Gastroesophageal sphincter (tissue), 4 donors: Measurements from ENCODE around the gene CTRB2. TPM values are rescaled to one million over a fixed set of nuclear protein-coding genes. Genes with fewer than 3 reads are reported as not detected.
"Not testable (repeated sequence)": the region's sequence is repeated elsewhere in the genome, so short reads cannot be mapped to it uniquely, and the experiment has no call there.

ENCODE experiments used
- ATAC-seq: fragments of 150-250 bp; one replicate; pipeline ENCODE4 v1.9.1; 2016; ENCODE audit warnings: mild to moderate bottlenecking, moderate library complexity
- H3K27ac ChIP-seq, 4 donors: fragments of 200-600 bp; sonication (generic) in 3 of 4; 1 replicate in 3 of 4; 2 replicates in 1 of 4; pipeline ENCODE4 v1.5.1; 2016 to 2019
- H3K27me3 ChIP-seq: fragments of 200-600 bp; sonication (generic); one replicate; pipeline ENCODE4 v1.5.1; 2019
- H3K36me3 ChIP-seq, 2 donors: fragments of 200-600 bp; sonication (generic); one replicate each; pipeline ENCODE4 v1.5.1; 2019; ENCODE audit warnings: control low read depth in 1 of 2
- H3K4me1 ChIP-seq, 3 donors: fragments of 200-600 bp; sonication (generic); 1 replicate in 2 of 3; 2 replicates in 1 of 3; pipeline ENCODE4 v1.5.1; 2016 to 2019; ENCODE audit warnings: control low read depth in 2 of 3
- H3K4me3 ChIP-seq, 2 donors: fragments of 200-600 bp; sonication (generic); one replicate each; pipeline ENCODE4 v1.5.1; 2019; ENCODE audit warnings: mild to moderate bottlenecking in 1 of 2, moderate library complexity in 1 of 2
- H3K9me3 ChIP-seq, 3 donors: fragments of 200-600 bp; sonication (generic); one replicate each; pipeline ENCODE4 v1.5.1; 2017 to 2019; ENCODE audit warnings: control low read depth in 2 of 3
- EP300 ChIP-seq: sonication (generic); formaldehyde crosslinking; IDR thresholded peaks from one replicate; pipeline ENCODE4 v1.6.1; 2017; ENCODE audit warnings: antibody characterized with exemption, mild to moderate bottlenecking
- POLR2A ChIP-seq, 2 donors: fragments of 450-650 bp; IDR thresholded peaks; one replicate each; pipeline ENCODE4 v1.6.1; 2017; ENCODE audit warnings: antibody characterized with exemption in 2 of 2, mild to moderate bottlenecking in 2 of 2, moderate library complexity in 1 of 2
- POLR2AphosphoS5 ChIP-seq: sonication (generic); formaldehyde crosslinking; IDR thresholded peaks from one replicate; pipeline ENCODE4 v1.6.1; 2017; ENCODE audit warnings: antibody characterized with exemption
- WGBS, 2 donors: methylation state at CpG; one replicate each; pipeline ENCODE4 v1.1.5; 2018; ENCODE audit warnings: low coverage in 1 of 2; 5-methylcytosine and 5-hydroxymethylcytosine counted together
- total RNA-seq, 4 donors: library from RNA; depleted of rRNA; stranded (reverse); fragments of >200 nt; gene quantifications; one replicate each; pipeline ENCODE4 v1.1.0, GENCODE V29; 2016
- TF ChIP-seq, protein P1 (sequence below), 4 experiments: fragments of 200-600 bp in 2 of 4; fragments of 450-650 bp in 2 of 4; sonication (generic) in 1 of 4; IDR thresholded peaks; one replicate each; pipeline ENCODE4 v1.5.1; 2017 to 2019; ENCODE audit warnings: antibody characterized with exemption in 4 of 4, mild to moderate bottlenecking in 2 of 4, moderate library complexity in 2 of 4

CTRB2 gene
- total RNA-seq, 4 donors from 2014 or later = not detected

DNA sequence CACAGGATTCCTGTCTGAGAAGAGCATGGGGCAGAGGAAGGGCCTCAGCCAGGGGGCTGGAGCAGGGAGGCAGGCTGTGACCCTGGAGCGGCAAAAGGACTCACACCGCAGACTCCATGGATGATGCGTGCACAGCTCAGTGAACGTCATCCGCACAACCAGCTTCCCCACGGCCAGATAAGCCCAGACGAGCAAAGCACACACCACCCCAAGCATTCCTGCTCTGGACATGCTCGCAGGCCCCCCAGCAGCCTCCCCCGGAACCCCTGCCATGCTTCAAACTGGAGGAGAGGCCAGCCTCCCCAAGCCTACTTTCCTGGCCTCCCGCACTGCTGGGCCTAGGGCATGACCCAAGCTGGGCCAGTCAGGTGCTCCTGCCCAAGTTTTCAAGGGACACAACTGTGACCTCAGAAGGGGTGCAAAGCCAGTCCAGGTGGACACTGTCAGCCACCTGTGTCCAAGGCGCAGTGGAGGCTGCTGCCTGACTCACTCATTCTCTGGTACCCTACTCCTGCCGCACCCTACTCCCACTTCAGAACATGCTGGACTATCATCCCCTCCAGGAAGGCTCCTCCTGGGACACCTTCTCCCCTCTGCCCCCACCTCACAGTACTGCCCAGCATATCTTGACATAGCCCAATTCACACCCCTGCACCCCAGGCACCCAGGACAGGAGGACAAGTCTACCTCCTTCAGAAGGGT, 39.7 kb upstream of the CTRB2 start:
- no peak overlapping the region for H3K4me3 ChIP-seq
- H3K4me1 ChIP-seq = peaks cover 12 to 90% (median 67%) of the 10 kb centered on the region in 3 donors
- ATAC-seq = no peak
- H3K27ac ChIP-seq = peak overlapping the region; percentile 92 to 97 (median 94)
- H3K27me3 ChIP-seq = no peaks in the 10 kb centered on the region
- no peak for TF ChIP-seq POLR2A (IDR thresholded peaks at IDR 0.05)
- no peak for TF ChIP-seq POLR2AphosphoS5
- TF ChIP-seq, protein P1, sequence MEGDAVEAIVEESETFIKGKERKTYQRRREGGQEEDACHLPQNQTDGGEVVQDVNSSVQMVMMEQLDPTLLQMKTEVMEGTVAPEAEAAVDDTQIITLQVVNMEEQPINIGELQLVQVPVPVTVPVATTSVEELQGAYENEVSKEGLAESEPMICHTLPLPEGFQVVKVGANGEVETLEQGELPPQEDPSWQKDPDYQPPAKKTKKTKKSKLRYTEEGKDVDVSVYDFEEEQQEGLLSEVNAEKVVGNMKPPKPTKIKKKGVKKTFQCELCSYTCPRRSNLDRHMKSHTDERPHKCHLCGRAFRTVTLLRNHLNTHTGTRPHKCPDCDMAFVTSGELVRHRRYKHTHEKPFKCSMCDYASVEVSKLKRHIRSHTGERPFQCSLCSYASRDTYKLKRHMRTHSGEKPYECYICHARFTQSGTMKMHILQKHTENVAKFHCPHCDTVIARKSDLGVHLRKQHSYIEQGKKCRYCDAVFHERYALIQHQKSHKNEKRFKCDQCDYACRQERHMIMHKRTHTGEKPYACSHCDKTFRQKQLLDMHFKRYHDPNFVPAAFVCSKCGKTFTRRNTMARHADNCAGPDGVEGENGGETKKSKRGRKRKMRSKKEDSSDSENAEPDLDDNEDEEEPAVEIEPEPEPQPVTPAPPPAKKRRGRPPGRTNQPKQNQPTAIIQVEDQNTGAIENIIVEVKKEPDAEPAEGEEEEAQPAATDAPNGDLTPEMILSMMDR (IDR thresholded peaks at IDR 0.05) = no peak
- TF ChIP-seq EP300 = no peak
- 60% methylated on average over 1 of the region's 12 CpGs; no CpG with 5 or more reads in 1 of the 2 donors for WGBS, 2 donors
- peaks cover 0 to 13% of the 10 kb centered on the region in 2 donors for H3K36me3 ChIP-seq
- no peaks in the 10 kb centered on the region for H3K9me3 ChIP-seq

DNA sequence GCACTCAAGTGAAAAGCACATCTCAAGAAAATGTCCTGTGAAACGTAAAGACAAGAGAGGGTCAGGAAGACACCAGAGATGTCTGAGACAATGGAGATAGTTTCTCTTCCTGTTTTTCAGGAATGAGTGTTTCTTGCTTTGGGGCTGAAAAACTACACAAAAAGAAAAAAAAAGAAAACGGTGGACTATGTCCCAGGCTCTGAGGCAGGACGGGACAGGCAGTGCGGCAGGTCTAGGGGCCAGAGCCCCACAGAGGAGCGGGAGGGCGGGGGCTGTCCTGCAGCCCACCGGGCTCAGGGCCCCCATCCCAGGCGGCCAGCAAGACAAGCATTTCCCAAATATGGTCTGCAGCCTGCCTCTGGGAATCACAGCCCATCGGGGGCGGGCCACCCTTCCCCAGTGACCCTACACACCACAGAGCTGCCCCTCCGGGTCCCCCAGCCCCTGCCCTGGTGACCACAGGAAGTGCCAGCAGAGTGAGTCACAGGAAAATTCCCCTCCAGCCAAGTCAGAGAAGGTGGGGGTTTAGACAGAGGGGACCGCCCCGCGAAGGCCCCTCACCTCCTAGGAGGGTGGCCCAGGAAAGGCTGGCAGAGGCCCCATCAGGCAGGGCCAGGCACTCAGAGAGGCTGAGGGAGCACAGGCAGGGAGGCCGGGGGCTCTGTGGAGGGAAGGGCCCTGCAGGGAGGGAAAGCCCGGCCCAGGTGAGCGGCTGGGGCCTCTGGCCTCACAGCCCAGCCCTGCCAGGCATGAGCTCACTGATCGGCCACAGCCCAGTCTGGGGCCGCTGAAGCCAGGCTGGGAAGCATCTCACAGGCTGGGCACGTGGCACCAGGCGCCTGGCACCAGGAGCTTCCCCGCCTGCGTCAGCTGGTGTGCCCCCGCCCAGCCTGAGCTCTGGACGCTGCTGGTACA, 38.1 kb upstream of the CTRB2 start:
- H3K36me3 ChIP-seq = peaks cover 0 to 24% of the 10 kb centered on the region in 2 donors
- peak; percentile 91 for ATAC-seq
- peaks cover 12 to 90% (median 66%) of the 10 kb centered on the region in 3 donors for H3K4me1 ChIP-seq
- H3K27me3 ChIP-seq = no peaks in the 10 kb centered on the region
- TF ChIP-seq EP300 (no peak), POLR2AphosphoS5 (peak; percentile 69)
- no peaks in the 10 kb centered on the region for H3K9me3 ChIP-seq
- WGBS, 2 donors = 17 to 25% methylated on average over 2 to 7 of the region's 25 CpGs
- peak overlapping the region; percentile 92 to 97 (median 94) for H3K27ac ChIP-seq
- peak overlapping the region in 1 of 2 donors; percentile 8 for H3K4me3 ChIP-seq

DNA sequence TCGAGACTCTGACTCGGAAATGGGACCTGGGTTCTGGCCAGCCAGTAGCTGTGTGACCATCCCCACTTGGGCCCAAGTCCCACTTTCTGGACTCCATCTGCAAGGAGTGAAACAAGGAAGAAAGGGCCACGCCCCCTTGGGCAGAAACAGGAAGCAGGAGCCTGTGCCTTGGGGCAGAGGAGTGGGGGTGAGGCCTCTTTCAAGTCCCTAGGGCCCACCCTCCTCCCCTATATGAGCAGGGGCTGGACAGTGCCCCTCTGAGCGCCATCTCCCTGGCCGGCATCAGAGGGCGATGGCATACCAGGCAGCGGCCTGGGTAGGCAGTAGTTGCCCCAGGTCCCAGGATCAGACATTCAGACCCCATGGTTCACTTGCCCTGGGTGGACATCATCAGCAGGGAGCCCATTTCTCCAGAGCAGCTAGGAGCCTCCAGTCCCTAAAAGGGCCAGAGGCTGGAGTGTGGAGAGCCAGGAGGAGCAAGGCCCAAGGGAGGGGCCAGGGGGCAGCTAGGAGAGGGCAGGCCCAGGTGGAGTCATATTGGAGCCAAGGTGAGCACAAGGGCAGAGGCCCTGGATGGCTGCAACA, 37.4 kb upstream of the CTRB2 start:
- no peak overlapping the region for H3K4me3 ChIP-seq
- H3K27ac ChIP-seq = peak overlapping the region; percentile 92 to 97 (median 94)
- no peaks in the 10 kb centered on the region for H3K9me3 ChIP-seq
- ATAC-seq = no peak
- WGBS, 2 donors = 56 to 80% methylated on average over 2 to 3 of the region's 7 CpGs
- TF ChIP-seq POLR2A (IDR thresholded peaks at IDR 0.05) (no peak), POLR2AphosphoS5 (no peak), EP300 (no peak)
- TF ChIP-seq, protein P1 (IDR thresholded peaks at IDR 0.05) = no peak
- peaks cover 12 to 90% (median 66%) of the 10 kb centered on the region in 3 donors for H3K4me1 ChIP-seq
- H3K27me3 ChIP-seq = no peaks in the 10 kb centered on the region
- H3K36me3 ChIP-seq = peaks cover 0 to 24% of the 10 kb centered on the region in 2 donors

DNA sequence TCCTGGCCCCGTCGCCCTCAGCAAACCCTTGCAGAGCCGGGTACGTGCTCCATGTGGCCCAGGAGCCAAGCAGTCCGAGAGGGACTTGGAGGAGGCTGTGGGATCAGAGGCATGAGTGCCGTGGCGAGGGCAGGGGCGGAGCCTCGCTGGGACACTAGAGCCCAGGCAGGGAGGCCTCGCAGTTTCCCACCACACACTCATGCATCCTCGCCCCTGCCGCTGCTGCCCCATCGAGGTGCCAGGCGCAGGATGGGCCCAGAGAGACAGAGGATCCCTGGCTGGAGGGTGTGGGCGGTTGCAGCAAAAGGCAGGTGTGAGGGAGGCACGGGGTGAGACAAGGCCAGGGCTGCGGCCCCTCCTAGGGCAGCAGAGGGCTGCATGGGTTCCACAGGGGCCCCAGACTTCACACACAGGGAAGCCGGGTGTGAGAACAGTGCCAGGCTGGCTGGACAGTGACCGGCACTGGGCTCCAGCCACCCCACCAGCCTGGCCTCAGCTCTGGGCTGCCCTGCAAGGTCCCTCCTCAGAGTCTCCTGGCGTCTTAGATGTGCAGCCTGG, 36.8 kb upstream of the CTRB2 start:
- peaks cover 0 to 24% of the 10 kb centered on the region in 2 donors for H3K36me3 ChIP-seq
- TF ChIP-seq, protein P1 (IDR thresholded peaks at IDR 0.05) = no peak
- TF ChIP-seq POLR2AphosphoS5 (no peak), POLR2A (IDR thresholded peaks at IDR 0.05) (no peak), EP300 (no peak)
- 49% methylated on average over 8 of the region's 20 CpGs; no CpG with 5 or more reads in 1 of the 2 donors for WGBS, 2 donors
- no peaks in the 10 kb centered on the region for H3K9me3 ChIP-seq
- H3K4me1 ChIP-seq = peaks cover 12 to 90% (median 66%) of the 10 kb centered on the region in 3 donors
- H3K27ac ChIP-seq = peak overlapping the region in 3 of 4 donors; percentile 92 to 97 (median 95)
- ATAC-seq = no peak
- no peaks in the 10 kb centered on the region for H3K27me3 ChIP-seq
- no peak overlapping the region for H3K4me3 ChIP-seq

DNA sequence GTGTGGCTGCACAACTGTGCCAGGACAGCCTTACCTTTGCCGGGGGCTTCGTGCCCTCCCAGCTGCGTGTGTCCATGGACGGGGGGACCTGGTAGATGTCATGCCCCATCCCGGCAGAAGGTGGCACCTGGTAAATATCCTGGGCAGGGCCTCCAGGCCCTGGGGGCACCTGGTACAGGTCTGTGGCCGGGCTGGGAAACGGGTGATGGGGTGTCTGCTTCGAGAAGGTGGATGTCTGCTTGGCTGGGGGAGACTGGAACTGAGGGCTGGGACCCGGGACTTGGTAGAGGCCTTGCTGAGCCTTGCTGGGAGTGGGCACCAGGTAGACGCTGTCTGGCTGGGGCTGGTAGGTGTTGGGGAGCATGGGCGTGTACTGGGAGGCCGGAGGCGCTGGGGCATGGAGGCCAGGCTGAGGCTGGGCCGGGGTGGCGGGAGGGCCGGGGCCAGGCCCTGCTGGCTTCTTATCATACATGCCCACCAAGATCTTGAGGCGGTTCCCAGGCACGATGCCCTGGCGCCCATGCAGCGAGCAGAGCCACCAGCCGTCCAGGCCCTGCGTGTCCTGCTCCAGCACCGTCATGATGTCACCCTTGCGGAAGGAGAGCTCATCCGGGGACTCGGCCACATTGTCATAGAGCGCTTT, 35.6 kb upstream of the CTRB2 start:
- not testable (repeated sequence) for H3K27me3 ChIP-seq, ATAC-seq, H3K4me3 ChIP-seq, H3K9me3 ChIP-seq
- peaks cover 0 to 24% of the 10 kb centered on the region in 2 donors for H3K36me3 ChIP-seq
- peaks cover 17 to 90% (median 68%) of the 10 kb centered on the region in 3 donors for H3K4me1 ChIP-seq
- H3K27ac ChIP-seq = peak overlapping the region in 3 of 4 donors; percentile 92 to 97 (median 95)
- WGBS, 2 donors = 80 to 83% methylated on average over 1 to 7 of the region's 27 CpGs
